Muscle layer of duodenum (tissue), 2 donors: ENCODE measurements around the gene ARHGAP32.

Experiments
- H3K27ac ChIP-seq: one replicate; pipeline ENCODE4 v1.7.0; 2013; ENCODE audit warnings: mild to moderate bottlenecking, low read length
- H3K27me3 ChIP-seq: one replicate; pipeline ENCODE4 v1.7.0; 2013; ENCODE audit warnings: low read depth, mild to moderate bottlenecking, control low read depth, low read length
- H3K36me3 ChIP-seq, 2 donors: one replicate each; pipeline ENCODE4 v1.7.0; 2013; ENCODE audit warnings: low read length in 2 of 2, control low read depth in 1 of 2, mild to moderate bottlenecking in 1 of 2; ENCODE audit not compliant: insufficient read depth in 2 of 2, control insufficient read depth in 1 of 2
- H3K4me1 ChIP-seq, 2 donors: one replicate each; pipeline ENCODE4 v1.7.0; 2013; ENCODE audit warnings: low read length in 2 of 2, mild to moderate bottlenecking in 2 of 2, control low read depth in 1 of 2, moderate library complexity in 1 of 2; ENCODE audit not compliant: insufficient read depth in 2 of 2, control insufficient read depth in 1 of 2
- H3K4me3 ChIP-seq, 2 donors: one replicate each; pipeline ENCODE4 v1.7.0; 2013; ENCODE audit warnings: low read length in 2 of 2, low read depth in 1 of 2, mild to moderate bottlenecking in 1 of 2
- H3K9me3 ChIP-seq, 2 donors: one replicate each; pipeline ENCODE4 v1.7.0; 2013; ENCODE audit warnings: low read length in 2 of 2, control low read depth in 1 of 2, mild to moderate bottlenecking in 1 of 2; ENCODE audit not compliant: control insufficient read depth in 1 of 2
- donor health status: healthy.

ARHGAP32 gene

GRCh38 chr11:129106788-129107187 lies 85.3 kb downstream of the ARHGAP32 start:
- Histone ChIP-seq H3K27ac (no peak overlapping the region), H3K27me3 (no peaks in the 10 kb centered on the region), H3K36me3 (peaks cover 0 to 4% of the 10 kb centered on the region in 2 donors), H3K4me1 (no peaks in the 10 kb centered on the region), H3K4me3 (no peak overlapping the region), H3K9me3 (peaks cover 0 to 26% of the 10 kb centered on the region in 2 donors)

GRCh38 chr11:129102756-129103155 lies 89.4 kb downstream of the ARHGAP32 start:
- Histone ChIP-seq H3K9me3 (peaks cover 0 to 29% of the 10 kb centered on the region in 2 donors), H3K27me3 (no peaks in the 10 kb centered on the region), H3K27ac (no peak overlapping the region), H3K4me1 (no peaks in the 10 kb centered on the region), H3K36me3 (peaks cover 0 to 7% of the 10 kb centered on the region in 2 donors), H3K4me3 (no peak overlapping the region)

GRCh38 chr11:129102225-129102624 lies 89.9 kb downstream of the ARHGAP32 start:
- H3K36me3 ChIP-seq, result peaks cover 0 to 7% of the 10 kb centered on the region in 2 donors
- H3K9me3 ChIP-seq, result peaks cover 0 to 32% of the 10 kb centered on the region in 2 donors
- no peak overlapping the region for H3K4me3 ChIP-seq
- no peak overlapping the region for H3K27ac ChIP-seq
- no peaks in the 10 kb centered on the region for H3K4me1 ChIP-seq
- H3K27me3 ChIP-seq, result no peaks in the 10 kb centered on the region

GRCh38 chr11:129093283-129093682 lies 98.8 kb downstream of the ARHGAP32 start:
- H3K27me3 ChIP-seq, result no peaks in the 10 kb centered on the region
- H3K4me3 ChIP-seq, result no peak overlapping the region
- no peaks in the 10 kb centered on the region for H3K36me3 ChIP-seq
- no peaks in the 10 kb centered on the region for H3K4me1 ChIP-seq
- H3K9me3 ChIP-seq, result peaks cover 0 to 7% of the 10 kb centered on the region in 2 donors
- H3K27ac ChIP-seq, result no peak overlapping the region

GRCh38 chr11:129090056-129090455 lies 102.1 kb downstream of the ARHGAP32 start:
- no peaks in the 10 kb centered on the region for H3K4me1 ChIP-seq

GRCh38 chr11:129089279-129089678 lies 102.8 kb downstream of the ARHGAP32 start:
- Histone ChIP-seq H3K4me1 (no peaks in the 10 kb centered on the region), H3K36me3 (no peaks in the 10 kb centered on the region), H3K9me3 (peaks cover 0 to 5% of the 10 kb centered on the region in 2 donors), H3K4me3 (no peak overlapping the region), H3K27ac (no peak overlapping the region), H3K27me3 (no peaks in the 10 kb centered on the region)

More at GRCh38 chr11:129090056-129090455, 102.1 kb downstream of the ARHGAP32 start:
- Histone ChIP-seq H3K36me3 (no peaks in the 10 kb centered on the region), H3K9me3 (no peaks in the 10 kb centered on the region), H3K27me3 (no peaks in the 10 kb centered on the region), H3K4me3 (no peak overlapping the region), H3K27ac (no peak overlapping the region)

- H3K4me1 ChIP-seq, result no peaks in the 10 kb centered on the region
Measured at GRCh38 chr11:129086976-129087375, 105.1 kb downstream of the ARHGAP32 start.

GRCh38 chr11:129077191-129077590 lies 114.9 kb downstream of the ARHGAP32 start:
- no peaks in the 10 kb centered on the region for H3K27me3 ChIP-seq
- no peak overlapping the region for H3K4me3 ChIP-seq
- no peak overlapping the region for H3K27ac ChIP-seq
- H3K9me3 ChIP-seq, result no peaks in the 10 kb centered on the region
- no peaks in the 10 kb centered on the region for H3K4me1 ChIP-seq
- peaks cover 0 to 5% of the 10 kb centered on the region in 2 donors for H3K36me3 ChIP-seq

More at GRCh38 chr11:129086976-129087375, 105.1 kb downstream of the ARHGAP32 start:
- peaks cover 0 to 7% of the 10 kb centered on the region in 2 donors for H3K36me3 ChIP-seq
- H3K27ac ChIP-seq, result no peak overlapping the region
- no peaks in the 10 kb centered on the region for H3K27me3 ChIP-seq
- no peak overlapping the region for H3K4me3 ChIP-seq
- H3K9me3 ChIP-seq, result peaks cover 3 to 16% of the 10 kb centered on the region in 2 donors

- peaks cover 0 to 5% of the 10 kb centered on the region in 2 donors for H3K36me3 ChIP-seq
- H3K4me1 ChIP-seq, result no peaks in the 10 kb centered on the region
- no peak overlapping the region for H3K27ac ChIP-seq
- H3K9me3 ChIP-seq, result no peaks in the 10 kb centered on the region
- no peak overlapping the region for H3K4me3 ChIP-seq
- no peaks in the 10 kb centered on the region for H3K27me3 ChIP-seq
Measured at GRCh38 chr11:129075757-129076156, 116.4 kb downstream of the ARHGAP32 start.

GRCh38 chr11:129067454-129067853 lies 124.7 kb downstream of the ARHGAP32 start:
- H3K9me3 ChIP-seq, result no peaks in the 10 kb centered on the region
- no peaks in the 10 kb centered on the region for H3K4me1 ChIP-seq
- H3K27ac ChIP-seq, result no peak overlapping the region
- no peaks in the 10 kb centered on the region for H3K27me3 ChIP-seq
- H3K4me3 ChIP-seq, result no peak overlapping the region
- H3K36me3 ChIP-seq, result peaks cover 0 to 17% of the 10 kb centered on the region in 2 donors

- Histone ChIP-seq H3K4me3 (no peak overlapping the region), H3K36me3 (peaks cover 2 to 15% of the 10 kb centered on the region in 2 donors), H3K9me3 (no peaks in the 10 kb centered on the region), H3K4me1 (no peaks in the 10 kb centered on the region), H3K27ac (no peak overlapping the region), H3K27me3 (no peaks in the 10 kb centered on the region)
Measured at GRCh38 chr11:129066229-129066628, 125.9 kb downstream of the ARHGAP32 start.

- H3K36me3 ChIP-seq, result peaks cover 3 to 15% of the 10 kb centered on the region in 2 donors
- no peaks in the 10 kb centered on the region for H3K9me3 ChIP-seq
- H3K27me3 ChIP-seq, result no peaks in the 10 kb centered on the region
- no peaks in the 10 kb centered on the region for H3K4me1 ChIP-seq
- H3K27ac ChIP-seq, result no peak overlapping the region
- H3K4me3 ChIP-seq, result no peak overlapping the region
Measured at GRCh38 chr11:129063118-129063517, 129.0 kb downstream of the ARHGAP32 start.
